NCI-H446 treated with DMSO at 0.1 percent for 48 hours (cell line): ENCODE measurements around the gene NEXN.
A peak's percentile ranks its signal among the peaks of the same experiment; 100 is the strongest.
"Not testable (repeated sequence)": the region's sequence is repeated elsewhere in the genome, so short reads cannot be mapped to it uniquely, and the experiment has no call there.

ENCODE experiments used
- DNase-seq: peaks from one replicate; lab custom pipeline; 2025; lab: John Stamatoyannopoulos, UW

Gene NEXN

DNA sequence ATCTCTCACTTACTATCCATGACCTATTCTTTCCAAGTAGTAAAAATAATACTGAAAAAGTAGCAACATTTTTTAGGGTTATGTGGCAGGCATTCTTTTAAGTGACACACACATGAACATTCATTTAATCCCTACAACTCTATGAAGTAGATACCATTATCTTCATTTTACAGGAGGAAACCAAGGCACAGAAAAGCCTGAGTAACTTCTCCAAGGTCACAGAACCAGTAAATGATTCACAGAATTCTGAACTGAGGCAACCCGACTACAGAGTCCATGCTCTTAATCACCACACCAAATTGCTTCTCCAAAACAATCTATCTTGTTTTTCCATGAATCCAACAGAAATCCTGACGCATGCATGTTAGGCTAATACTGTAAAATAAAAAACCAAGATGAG is 73.0 kb downstream of the NEXN start:
- no peak for DNase-seq

- DNase-seq = no peak
Measured at GRCh38 chr1:77966291-77966690, 77.9 kb downstream of the NEXN start.

DNA sequence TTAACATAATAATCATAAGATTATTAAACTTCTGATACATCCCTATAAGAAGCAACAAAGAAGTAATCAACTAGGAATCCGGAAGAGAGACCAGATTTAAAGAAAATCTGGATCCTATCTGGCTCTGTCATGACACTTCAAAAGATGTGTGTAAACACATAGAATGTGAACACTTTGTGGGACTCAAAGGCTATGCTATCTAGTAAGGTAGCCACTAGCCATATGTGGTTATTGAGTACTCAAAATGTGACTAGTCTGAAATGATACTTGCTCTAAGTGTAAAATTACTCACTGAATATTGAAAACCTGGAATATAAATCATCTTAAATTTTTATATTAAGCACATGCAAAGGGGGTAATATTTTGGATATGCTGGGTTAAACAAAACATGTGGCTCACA is 81.8 kb downstream of the NEXN start:
- DNase-seq = no peak

- no peak for DNase-seq
Measured at GRCh38 chr1:77972080-77972479, 83.7 kb downstream of the NEXN start.

GRCh38 chr1:77975386-77975785 is 87.0 kb downstream of the NEXN start:
- no peak for DNase-seq

- no peak for DNase-seq
Measured at GRCh38 chr1:77975907-77976306, 87.5 kb downstream of the NEXN start.

- DNase-seq = no peak
Measured at GRCh38 chr1:77976433-77977076, 88.1 kb downstream of the NEXN start.

DNA sequence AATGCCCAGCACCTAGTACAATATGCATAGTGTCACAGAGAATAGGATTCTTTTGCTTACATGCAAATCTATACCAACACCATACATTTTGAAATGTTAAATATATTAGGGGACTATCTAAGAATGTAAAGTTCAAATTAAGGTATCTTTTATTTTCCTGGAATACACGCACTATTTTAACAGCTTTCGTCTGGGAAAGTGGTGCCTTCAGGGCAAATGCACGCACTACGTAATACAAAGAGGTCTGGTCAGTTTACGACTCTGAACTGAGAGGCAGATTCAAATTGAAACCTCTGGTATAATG is 89.5 kb downstream of the NEXN start:
- no peak for DNase-seq

DNA sequence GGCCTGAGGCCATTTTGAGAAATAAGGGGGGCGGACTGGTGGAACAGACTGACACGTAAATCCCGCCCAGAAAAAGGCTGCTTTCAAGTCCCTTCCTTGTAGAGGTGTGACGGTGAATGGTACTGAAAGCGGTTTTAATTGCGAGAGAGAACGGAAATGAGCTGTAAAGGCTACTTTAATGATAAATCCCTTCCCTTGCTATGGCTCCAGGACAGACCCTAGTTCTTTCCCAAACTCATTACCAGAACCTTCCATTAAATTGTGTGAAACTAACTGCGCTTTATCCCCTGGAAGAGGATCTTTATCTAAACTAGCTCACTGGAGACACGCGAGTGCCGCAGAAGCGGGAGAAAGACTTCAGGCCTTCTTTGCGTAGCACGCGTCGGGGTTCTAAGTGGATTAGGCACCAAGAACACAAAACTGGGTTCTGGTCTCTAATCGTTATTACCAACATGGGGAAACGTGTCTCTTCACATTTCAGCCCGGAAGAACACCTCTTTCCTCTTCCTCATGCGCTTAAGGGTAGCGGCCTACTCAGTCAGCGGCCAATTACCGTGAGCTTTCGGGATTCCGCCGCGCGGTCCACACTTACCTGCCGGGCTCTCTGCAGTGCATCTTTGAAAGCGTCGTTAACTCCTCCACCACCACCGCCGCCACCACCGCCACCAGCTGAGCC is 90.0 kb downstream of the NEXN start:
- DNase-seq = peak; percentile 84

DNA sequence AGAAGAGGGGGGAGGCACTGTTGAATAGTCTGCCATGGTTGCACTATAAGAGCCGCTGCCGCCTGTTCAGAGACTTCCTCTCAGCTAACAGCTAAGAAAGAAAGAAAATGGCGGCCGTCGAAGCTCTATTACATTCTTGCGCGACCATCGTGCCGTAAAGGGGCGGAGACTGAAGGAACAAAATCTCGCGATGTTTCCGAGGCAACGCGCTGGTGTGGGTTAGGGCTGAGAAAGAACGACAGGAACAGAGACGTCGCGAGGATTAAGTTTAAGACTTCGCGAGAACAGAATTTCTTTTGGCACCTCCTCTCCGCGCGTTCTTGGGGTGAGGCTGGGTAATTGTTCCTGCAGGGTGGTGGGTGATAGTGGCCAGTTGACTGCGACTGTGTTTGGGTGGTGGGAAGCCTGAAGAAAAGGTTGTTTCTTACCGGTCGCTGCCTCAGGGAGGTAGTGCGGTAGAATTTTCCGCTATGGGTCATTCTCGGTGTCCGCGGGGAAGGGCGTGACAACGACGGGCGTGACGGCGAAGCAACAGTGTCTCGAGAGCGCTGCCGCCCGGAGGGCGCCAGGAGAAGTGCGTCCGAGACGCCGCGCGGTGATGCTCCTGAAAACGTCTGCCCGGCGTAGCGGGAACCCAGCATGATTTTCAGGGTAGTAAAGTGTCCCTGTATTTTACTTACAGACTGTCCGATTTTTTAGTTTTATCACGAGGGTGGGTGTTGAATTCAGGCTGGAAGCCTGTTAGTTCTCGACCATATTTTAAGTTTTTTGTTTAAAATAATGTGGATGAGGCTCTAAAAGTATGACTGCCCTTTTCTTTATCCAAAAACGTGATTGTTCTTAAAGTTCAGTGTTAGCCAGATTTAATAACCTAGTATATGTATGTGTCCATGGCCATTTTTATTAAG is 90.8 kb downstream of the NEXN start, which contains the start of gene FUBP1:
FUBP1 (minus strand) TSS at position 104 of the 908 bp plus-strand sequence; CDS start at position 36, 68 bp downstream.
- DNase-seq = peak; percentile 99

GRCh38 chr1:77983352-77983996 is 95.0 kb downstream of the NEXN start:
- not testable (repeated sequence) for DNase-seq

DNA sequence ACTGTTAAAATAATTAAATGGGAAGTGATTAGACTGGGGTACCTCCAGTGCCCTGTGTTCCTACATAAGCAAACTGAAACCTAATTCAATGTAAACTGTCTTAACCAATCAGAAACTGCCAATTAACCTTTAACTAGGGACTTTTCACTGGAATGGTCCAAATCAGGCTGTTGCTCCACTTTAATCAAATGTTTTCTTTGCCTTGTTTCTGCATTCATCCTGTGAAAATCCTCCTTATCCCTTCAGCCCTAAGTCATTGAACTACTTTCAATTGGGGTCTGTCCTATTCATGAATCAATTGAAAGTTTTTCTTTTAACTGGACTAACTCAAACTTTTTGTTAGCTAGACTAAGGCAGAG is 95.6 kb downstream of the NEXN start:
- no peak for DNase-seq

DNA sequence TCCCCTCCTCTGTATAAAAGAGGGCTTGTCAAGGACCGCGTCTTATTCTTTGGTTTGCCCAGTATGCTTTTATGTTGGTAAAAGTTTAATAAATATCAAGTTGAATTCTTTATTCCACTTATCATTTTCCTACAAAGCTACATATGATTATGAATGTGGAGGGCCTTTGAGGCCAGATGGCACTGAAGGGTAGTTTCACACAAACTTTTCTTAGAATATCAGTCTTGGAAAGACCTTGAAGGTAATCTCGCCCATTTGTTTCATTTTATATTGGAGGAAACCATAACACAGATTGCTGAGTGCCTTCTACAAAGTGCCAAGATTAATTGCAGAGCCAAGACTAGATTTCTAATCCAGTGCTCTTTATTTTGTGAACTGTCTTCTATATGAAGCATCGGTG is 96.2 kb downstream of the NEXN start:
- no peak for DNase-seq

- DNase-seq = no peak
Measured at GRCh38 chr1:77986810-77987209, 98.4 kb downstream of the NEXN start.

GRCh38 chr1:77987919-77988318 is 99.5 kb downstream of the NEXN start:
- DNase-seq = no peak

GRCh38 chr1:77989744-77990143 is 101.3 kb downstream of the NEXN start:
- no peak for DNase-seq

- DNase-seq = no peak
Measured at GRCh38 chr1:77990629-77991204, 102.3 kb downstream of the NEXN start.

DNA sequence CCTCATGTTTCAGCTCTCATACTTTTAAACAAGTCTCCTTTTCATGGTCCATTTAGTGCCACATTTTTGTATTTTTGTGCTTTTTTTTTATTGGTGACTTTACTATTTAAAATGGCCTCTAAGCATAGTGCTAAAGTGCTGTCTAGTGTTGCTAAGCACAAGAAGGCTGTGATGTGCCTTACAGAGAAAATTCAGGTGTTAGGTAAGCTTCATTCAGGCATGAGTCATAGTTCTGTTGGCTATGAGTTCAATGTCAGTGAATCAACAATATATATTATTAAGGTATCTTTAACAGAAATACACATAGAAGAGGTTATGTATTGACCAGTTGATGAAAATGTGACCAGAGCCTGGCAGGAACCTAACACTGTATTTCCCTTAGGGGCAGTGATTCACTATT is 103.2 kb downstream of the NEXN start:
- DNase-seq = no peak
